ENCODE measurements around the gene TUBB2A.

Gene TUBB2A

GRCh38 chr6:3117912-3118352, 39.4 kb downstream of the TUBB2A start:
- no peak for DNase-seq

GRCh38 chr6:3114377-3114776, 43.0 kb downstream of the TUBB2A start:
- DNase-seq: no peak

- DNase-seq: no peak
Observed at GRCh38 chr6:3109761-3110160, 47.6 kb downstream of the TUBB2A start.

GRCh38 chr6:3108746-3109414, 48.5 kb downstream of the TUBB2A start:
- DNase-seq: no peak
